HL-60 (cell line): ENCODE results near the gene DNAH7.

ENCODE experiments used
- DNase-seq, 2 experiments: peaks; one replicate each; pipeline ENCODE4 v3.0.0-alpha.2; 2010 to 2020; ENCODE audit warnings: low read depth in 1 of 2, low spot score in 1 of 2
- H3K27ac ChIP-seq: fragments of 250-450 bp; sonication (Bioruptor Pico); replicated peaks from 2 replicates; pipeline ENCODE4 v1.5.1; 2020; ENCODE audit warnings: mild to moderate bottlenecking, moderate library complexity
- H3K27me3 ChIP-seq: fragments of 250-450 bp; sonication (Bioruptor Pico); 2 replicates; pipeline ENCODE4 v1.5.1; 2021; ENCODE audit warnings: mild to moderate bottlenecking, moderate library complexity; ENCODE audit not compliant: insufficient read depth, poor library complexity, severe bottlenecking
- H3K4me3 ChIP-seq: replicated peaks from 2 replicates; pipeline ENCODE4 v1.5.1; 2011; ENCODE audit warnings: mild to moderate bottlenecking, control low read depth, low read length; ENCODE audit not compliant: insufficient read depth
- GABPA ChIP-seq: IDR thresholded peaks from 2 replicates; pipeline ENCODE4 v1.6.1; 2012; ENCODE audit warnings: low read depth
- POLR2AphosphoS5 ChIP-seq: IDR thresholded peaks from 2 replicates; pipeline ENCODE4 v1.6.1; 2012; ENCODE audit warnings: low read depth
- SPI1 ChIP-seq: IDR thresholded peaks from 2 replicates; pipeline ENCODE4 v1.6.1; 2012; ENCODE audit warnings: low read depth, mild to moderate bottlenecking, borderline replicate concordance
- TF ChIP-seq, protein P1 (sequence below): IDR thresholded peaks from one replicate; pipeline ENCODE4 v1.5.1; 2011; ENCODE audit warnings: low read length, control low read depth, inconsistent platforms; ENCODE audit not compliant: insufficient read depth
- TF ChIP-seq, protein P2 (sequence below): IDR thresholded peaks from 2 replicates; pipeline ENCODE4 v1.6.1; 2012; ENCODE audit warnings: low read depth; ENCODE audit not compliant: insufficient replicate concordance

Gene DNAH7

DNA sequence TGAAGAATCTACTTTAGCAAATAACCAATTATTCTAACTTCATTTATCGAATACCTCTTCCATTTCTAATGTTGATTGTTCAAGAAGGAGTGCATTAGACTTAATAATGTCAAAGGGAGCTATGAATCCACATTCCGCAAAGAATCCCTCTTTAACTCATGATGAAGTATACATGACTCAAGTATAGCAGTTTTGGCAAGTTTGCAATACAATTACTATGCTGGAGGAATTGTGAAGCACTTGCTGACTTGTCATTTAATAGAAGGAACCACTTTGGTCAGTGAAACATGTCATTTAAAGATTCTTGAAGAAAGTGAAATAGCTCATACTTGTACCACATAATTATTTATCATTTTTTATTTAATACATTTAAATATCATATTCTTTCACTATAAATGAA is 286.5 kb downstream of the DNAH7 start:
- Histone ChIP-seq H3K27me3 (no peaks in the 10 kb centered on the region), H3K27ac (no peak overlapping the region), H3K4me3 (no peak overlapping the region)
- DNase-seq, result no peak
- TF ChIP-seq, protein P1, sequence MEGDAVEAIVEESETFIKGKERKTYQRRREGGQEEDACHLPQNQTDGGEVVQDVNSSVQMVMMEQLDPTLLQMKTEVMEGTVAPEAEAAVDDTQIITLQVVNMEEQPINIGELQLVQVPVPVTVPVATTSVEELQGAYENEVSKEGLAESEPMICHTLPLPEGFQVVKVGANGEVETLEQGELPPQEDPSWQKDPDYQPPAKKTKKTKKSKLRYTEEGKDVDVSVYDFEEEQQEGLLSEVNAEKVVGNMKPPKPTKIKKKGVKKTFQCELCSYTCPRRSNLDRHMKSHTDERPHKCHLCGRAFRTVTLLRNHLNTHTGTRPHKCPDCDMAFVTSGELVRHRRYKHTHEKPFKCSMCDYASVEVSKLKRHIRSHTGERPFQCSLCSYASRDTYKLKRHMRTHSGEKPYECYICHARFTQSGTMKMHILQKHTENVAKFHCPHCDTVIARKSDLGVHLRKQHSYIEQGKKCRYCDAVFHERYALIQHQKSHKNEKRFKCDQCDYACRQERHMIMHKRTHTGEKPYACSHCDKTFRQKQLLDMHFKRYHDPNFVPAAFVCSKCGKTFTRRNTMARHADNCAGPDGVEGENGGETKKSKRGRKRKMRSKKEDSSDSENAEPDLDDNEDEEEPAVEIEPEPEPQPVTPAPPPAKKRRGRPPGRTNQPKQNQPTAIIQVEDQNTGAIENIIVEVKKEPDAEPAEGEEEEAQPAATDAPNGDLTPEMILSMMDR, result no peak
- TF ChIP-seq GABPA (no peak), POLR2AphosphoS5 (no peak), SPI1 (no peak)
- TF ChIP-seq, protein P2, sequence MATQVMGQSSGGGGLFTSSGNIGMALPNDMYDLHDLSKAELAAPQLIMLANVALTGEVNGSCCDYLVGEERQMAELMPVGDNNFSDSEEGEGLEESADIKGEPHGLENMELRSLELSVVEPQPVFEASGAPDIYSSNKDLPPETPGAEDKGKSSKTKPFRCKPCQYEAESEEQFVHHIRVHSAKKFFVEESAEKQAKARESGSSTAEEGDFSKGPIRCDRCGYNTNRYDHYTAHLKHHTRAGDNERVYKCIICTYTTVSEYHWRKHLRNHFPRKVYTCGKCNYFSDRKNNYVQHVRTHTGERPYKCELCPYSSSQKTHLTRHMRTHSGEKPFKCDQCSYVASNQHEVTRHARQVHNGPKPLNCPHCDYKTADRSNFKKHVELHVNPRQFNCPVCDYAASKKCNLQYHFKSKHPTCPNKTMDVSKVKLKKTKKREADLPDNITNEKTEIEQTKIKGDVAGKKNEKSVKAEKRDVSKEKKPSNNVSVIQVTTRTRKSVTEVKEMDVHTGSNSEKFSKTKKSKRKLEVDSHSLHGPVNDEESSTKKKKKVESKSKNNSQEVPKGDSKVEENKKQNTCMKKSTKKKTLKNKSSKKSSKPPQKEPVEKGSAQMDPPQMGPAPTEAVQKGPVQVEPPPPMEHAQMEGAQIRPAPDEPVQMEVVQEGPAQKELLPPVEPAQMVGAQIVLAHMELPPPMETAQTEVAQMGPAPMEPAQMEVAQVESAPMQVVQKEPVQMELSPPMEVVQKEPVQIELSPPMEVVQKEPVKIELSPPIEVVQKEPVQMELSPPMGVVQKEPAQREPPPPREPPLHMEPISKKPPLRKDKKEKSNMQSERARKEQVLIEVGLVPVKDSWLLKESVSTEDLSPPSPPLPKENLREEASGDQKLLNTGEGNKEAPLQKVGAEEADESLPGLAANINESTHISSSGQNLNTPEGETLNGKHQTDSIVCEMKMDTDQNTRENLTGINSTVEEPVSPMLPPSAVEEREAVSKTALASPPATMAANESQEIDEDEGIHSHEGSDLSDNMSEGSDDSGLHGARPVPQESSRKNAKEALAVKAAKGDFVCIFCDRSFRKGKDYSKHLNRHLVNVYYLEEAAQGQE, result no peak

DNA sequence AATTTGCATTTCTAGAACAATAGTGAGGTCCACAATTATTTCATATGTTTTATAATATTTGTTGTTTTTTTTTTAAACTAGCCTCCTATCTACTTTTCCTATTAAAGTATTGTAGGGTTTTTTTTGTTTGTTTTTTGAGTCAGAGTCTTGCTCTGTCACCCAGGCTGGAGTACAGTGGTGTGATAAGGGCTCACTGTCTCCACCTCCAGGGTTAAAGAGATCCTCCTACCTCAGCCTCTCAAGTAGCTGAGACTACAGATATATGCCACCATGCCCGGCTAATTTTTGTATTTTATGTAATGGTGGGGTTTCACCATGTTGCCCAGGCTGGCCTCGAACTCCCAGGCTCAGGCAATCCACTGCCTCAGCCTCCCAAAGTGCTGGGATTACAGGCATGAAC is 289.1 kb downstream of the DNAH7 start:
- TF ChIP-seq POLR2AphosphoS5, result no peak
- TF ChIP-seq, protein P1, result no peak
- TF ChIP-seq, protein P2, result no peak
- TF ChIP-seq SPI1, result no peak
- no peak for TF ChIP-seq GABPA
- Histone ChIP-seq H3K27me3 (no peaks in the 10 kb centered on the region), H3K27ac (no peak overlapping the region), H3K4me3 (no peak overlapping the region)
- no peak for DNase-seq

DNA sequence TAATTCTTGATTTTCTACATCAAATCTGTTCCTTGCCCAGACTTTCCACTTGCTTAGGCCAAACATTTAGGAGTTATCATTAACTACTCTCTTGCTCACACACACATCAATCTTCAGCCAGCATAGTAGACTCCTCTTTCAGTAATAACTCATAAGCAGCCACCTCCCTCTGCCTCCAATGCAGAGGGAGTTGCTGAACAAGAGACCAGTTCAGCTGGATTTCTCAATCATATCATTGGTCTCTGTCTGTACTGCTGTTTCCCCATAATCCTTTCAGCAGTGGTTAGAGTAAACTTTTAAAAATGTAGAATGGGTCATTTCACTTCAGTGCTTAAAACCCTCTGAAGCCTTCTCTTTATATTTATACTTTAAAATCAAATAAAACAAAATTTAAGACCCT is 298.7 kb downstream of the DNAH7 start:
- Histone ChIP-seq H3K27ac (no peak overlapping the region), H3K4me3 (no peak overlapping the region), H3K27me3 (no peaks in the 10 kb centered on the region)
- TF ChIP-seq SPI1, result no peak
- no peak for TF ChIP-seq POLR2AphosphoS5
- TF ChIP-seq, protein P1, result no peak
- TF ChIP-seq, protein P2, result no peak
- no peak for TF ChIP-seq GABPA
- DNase-seq, result no peak
